DND-41 (cell line): ENCODE measurements around the gene OR52A5.

Experiments used
- ATAC-seq: fragments of 200-7000 bp; cut with Tn5 transposase; 3 replicates; pipeline ENCODE4 v1.9.1; 2021; ENCODE audit warnings: low read depth; ENCODE audit not compliant: insufficient read depth
- DNase-seq: peaks from one replicate; pipeline ENCODE4 v3.0.0-alpha.2; 2020
- H2AFZ ChIP-seq: 2 replicates; pipeline ENCODE4 v1.6.0; 2012; ENCODE audit warnings: low read depth, low read length
- H3K27ac ChIP-seq: 2 replicates; pipeline ENCODE4 v1.5.1; 2012; ENCODE audit warnings: low read length, inconsistent platforms
- H3K27me3 ChIP-seq: fragments of 200-600 bp; sonication (generic); 2 replicates; pipeline ENCODE4 v1.6.0; 2012; ENCODE audit warnings: low read length, mild to moderate bottlenecking, inconsistent platforms; ENCODE audit not compliant: insufficient read depth, poor library complexity
- H3K36me3 ChIP-seq: 2 replicates; pipeline ENCODE4 v1.5.1; 2012; ENCODE audit warnings: low read length, inconsistent platforms; ENCODE audit not compliant: insufficient read depth
- H3K4me1 ChIP-seq: 2 replicates; pipeline ENCODE4 v1.5.1; 2012; ENCODE audit warnings: mild to moderate bottlenecking, low read length; ENCODE audit not compliant: insufficient read depth
- H3K4me2 ChIP-seq: 2 replicates; pipeline ENCODE4 v1.6.0; 2012; ENCODE audit warnings: mild to moderate bottlenecking, moderate library complexity, low read length, inconsistent platforms; ENCODE audit not compliant: insufficient read depth
- H3K4me3 ChIP-seq, 2 experiments: fragments of 200-600 bp in 1 of 2; shearing (Covaris generic) in 1 of 2; 2 replicates each; pipeline ENCODE4 v1.5.1; 2012 to 2016; ENCODE audit warnings: inconsistent platforms in 2 of 2, low read length in 2 of 2, mild to moderate bottlenecking in 2 of 2, low read depth in 1 of 2, moderate library complexity in 1 of 2
- H3K79me2 ChIP-seq: 2 replicates; pipeline ENCODE4 v1.6.0; 2012; ENCODE audit warnings: low read length, inconsistent platforms; ENCODE audit not compliant: insufficient read depth
- H3K9ac ChIP-seq: 2 replicates; pipeline ENCODE4 v1.6.0; 2012; ENCODE audit warnings: low read depth, mild to moderate bottlenecking, inconsistent platforms, low read length, moderate library complexity
- H3K9me3 ChIP-seq: 2 replicates; pipeline ENCODE4 v1.5.1; 2012; ENCODE audit warnings: low read length, moderate library complexity, mild to moderate bottlenecking, inconsistent platforms; ENCODE audit not compliant: insufficient read depth, severe bottlenecking
- H4K20me1 ChIP-seq: 2 replicates; pipeline ENCODE4 v1.6.0; 2012; ENCODE audit warnings: low read length; ENCODE audit not compliant: insufficient read depth
- EZH2 ChIP-seq: IDR thresholded peaks from 3 replicates; pipeline ENCODE4 v1.6.1; 2012; ENCODE audit warnings: borderline replicate concordance, low read depth, mild to moderate bottlenecking, moderate library complexity, low read length, inconsistent platforms; ENCODE audit not compliant: severe bottlenecking
- TF ChIP-seq, protein P1 (sequence below): IDR thresholded peaks from 2 replicates; pipeline ENCODE4 v1.5.1; 2012; ENCODE audit warnings: borderline replicate concordance, low read length, moderate library complexity, mild to moderate bottlenecking; ENCODE audit not compliant: poor library complexity, severe bottlenecking; ENCODE audit errors: extremely low read depth

OR52A5 gene

DNA sequence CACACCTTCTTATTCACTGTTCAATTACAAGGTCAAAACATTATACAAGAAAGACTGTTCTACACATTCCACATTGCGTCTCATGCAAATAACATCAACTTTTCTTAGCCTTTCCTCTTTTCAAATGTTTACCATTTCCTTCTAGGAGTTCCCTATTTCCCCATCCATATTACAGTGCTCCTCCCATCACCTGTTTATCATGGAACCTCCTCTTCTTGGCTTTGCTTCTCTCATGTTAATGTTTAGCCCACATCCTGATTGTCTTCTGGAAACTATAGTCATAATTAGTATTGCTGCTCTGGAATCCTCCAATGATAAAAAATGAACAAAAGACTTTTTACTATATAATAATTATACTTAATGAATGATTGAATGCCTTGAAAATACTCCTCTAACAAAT lies 47.5 kb downstream of the OR52A5 start:
- ATAC-seq (no peak), DNase-seq (no peak)
- no peak for TF ChIP-seq EZH2
- TF ChIP-seq, protein P1, sequence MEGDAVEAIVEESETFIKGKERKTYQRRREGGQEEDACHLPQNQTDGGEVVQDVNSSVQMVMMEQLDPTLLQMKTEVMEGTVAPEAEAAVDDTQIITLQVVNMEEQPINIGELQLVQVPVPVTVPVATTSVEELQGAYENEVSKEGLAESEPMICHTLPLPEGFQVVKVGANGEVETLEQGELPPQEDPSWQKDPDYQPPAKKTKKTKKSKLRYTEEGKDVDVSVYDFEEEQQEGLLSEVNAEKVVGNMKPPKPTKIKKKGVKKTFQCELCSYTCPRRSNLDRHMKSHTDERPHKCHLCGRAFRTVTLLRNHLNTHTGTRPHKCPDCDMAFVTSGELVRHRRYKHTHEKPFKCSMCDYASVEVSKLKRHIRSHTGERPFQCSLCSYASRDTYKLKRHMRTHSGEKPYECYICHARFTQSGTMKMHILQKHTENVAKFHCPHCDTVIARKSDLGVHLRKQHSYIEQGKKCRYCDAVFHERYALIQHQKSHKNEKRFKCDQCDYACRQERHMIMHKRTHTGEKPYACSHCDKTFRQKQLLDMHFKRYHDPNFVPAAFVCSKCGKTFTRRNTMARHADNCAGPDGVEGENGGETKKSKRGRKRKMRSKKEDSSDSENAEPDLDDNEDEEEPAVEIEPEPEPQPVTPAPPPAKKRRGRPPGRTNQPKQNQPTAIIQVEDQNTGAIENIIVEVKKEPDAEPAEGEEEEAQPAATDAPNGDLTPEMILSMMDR: no peak
- Histone ChIP-seq H3K9me3 (no peaks in the 10 kb centered on the region), H2AFZ (no peak overlapping the region), H3K79me2 (no peaks in the 10 kb centered on the region), H3K4me3 (no peak overlapping the region), H3K4me2 (no peak overlapping the region), H3K27me3 (no peaks in the 10 kb centered on the region), H3K36me3 (no peaks in the 10 kb centered on the region), H3K4me1 (no peaks in the 10 kb centered on the region), H3K9ac (no peak overlapping the region), H4K20me1 (no peaks in the 10 kb centered on the region), H3K27ac (no peak overlapping the region)

GRCh38 chr11:5088556-5088955 lies 49.6 kb downstream of the OR52A5 start:
- Histone ChIP-seq H3K4me3 (no peak overlapping the region), H3K79me2 (no peaks in the 10 kb centered on the region), H3K9ac (no peak overlapping the region), H3K4me1 (no peaks in the 10 kb centered on the region), H3K27me3 (no peaks in the 10 kb centered on the region), H4K20me1 (no peaks in the 10 kb centered on the region), H3K4me2 (no peak overlapping the region), H2AFZ (no peak overlapping the region), H3K36me3 (no peaks in the 10 kb centered on the region), H3K27ac (no peak overlapping the region), H3K9me3 (no peaks in the 10 kb centered on the region)
- TF ChIP-seq EZH2: no peak
- TF ChIP-seq, protein P1: no peak
- DNase-seq (no peak), ATAC-seq (no peak)

- no peak for TF ChIP-seq EZH2
- TF ChIP-seq, protein P1: no peak
- no peak for ATAC-seq
- no peaks in the 10 kb centered on the region for H3K79me2 ChIP-seq
Measured at GRCh38 chr11:5083602-5084001, 54.6 kb downstream of the OR52A5 start.

GRCh38 chr11:5081405-5081804 lies 56.8 kb downstream of the OR52A5 start:
- no peak overlapping the region for H2AFZ ChIP-seq
- H3K4me3 ChIP-seq: no peak overlapping the region
- no peak overlapping the region for H3K9ac ChIP-seq
- no peaks in the 10 kb centered on the region for H3K9me3 ChIP-seq
- DNase-seq: no peak
- TF ChIP-seq, protein P1: no peak
- TF ChIP-seq EZH2: no peak
- H3K27me3 ChIP-seq: no peaks in the 10 kb centered on the region
- H3K27ac ChIP-seq: no peak overlapping the region
- ATAC-seq: no peak
- H3K4me1 ChIP-seq: no peaks in the 10 kb centered on the region
- no peak overlapping the region for H3K4me2 ChIP-seq
- H3K79me2 ChIP-seq: no peaks in the 10 kb centered on the region
- H3K36me3 ChIP-seq: no peaks in the 10 kb centered on the region
- no peaks in the 10 kb centered on the region for H4K20me1 ChIP-seq

More at GRCh38 chr11:5083602-5084001, 54.6 kb downstream of the OR52A5 start:
- Histone ChIP-seq H3K36me3 (no peaks in the 10 kb centered on the region), H3K4me3 (no peak overlapping the region), H3K27me3 (no peaks in the 10 kb centered on the region), H3K9ac (no peak overlapping the region), H4K20me1 (no peaks in the 10 kb centered on the region), H3K4me2 (no peak overlapping the region), H3K27ac (no peak overlapping the region), H3K4me1 (no peaks in the 10 kb centered on the region), H3K9me3 (no peaks in the 10 kb centered on the region), H2AFZ (no peak overlapping the region)
- DNase-seq: no peak
